H1 (cell line): ENCODE data around the gene TPST2.

Experiments used
- EZH2 ChIP-seq: fragments of 200-600 bp; sonication (generic); IDR thresholded peaks from 2 replicates; pipeline ENCODE4 v1.7.1; 2012; ENCODE audit warnings: low read depth, mild to moderate bottlenecking, moderate library complexity, low read length, inconsistent platforms; ENCODE audit not compliant: severe bottlenecking
- TF ChIP-seq, protein P1 (sequence below): IDR thresholded peaks from 2 replicates; pipeline ENCODE4 v1.6.1; 2011; ENCODE audit warnings: low read depth, mild to moderate bottlenecking, low read length; ENCODE audit not compliant: insufficient read depth
- TF ChIP-seq, protein P2 (sequence below), 3 experiments: IDR thresholded peaks; 1 replicate in 2 of 3; 2 replicates in 1 of 3; pipeline versions ENCODE4 v1.5.1 to v1.6.1; 2011; ENCODE audit warnings: low read length in 3 of 3, mild to moderate bottlenecking in 3 of 3, inconsistent platforms in 2 of 3, low read depth in 1 of 3, moderate library complexity in 1 of 3; ENCODE audit not compliant: insufficient read depth in 1 of 3; ENCODE audit errors: control extremely low read depth in 1 of 3

DNA sequence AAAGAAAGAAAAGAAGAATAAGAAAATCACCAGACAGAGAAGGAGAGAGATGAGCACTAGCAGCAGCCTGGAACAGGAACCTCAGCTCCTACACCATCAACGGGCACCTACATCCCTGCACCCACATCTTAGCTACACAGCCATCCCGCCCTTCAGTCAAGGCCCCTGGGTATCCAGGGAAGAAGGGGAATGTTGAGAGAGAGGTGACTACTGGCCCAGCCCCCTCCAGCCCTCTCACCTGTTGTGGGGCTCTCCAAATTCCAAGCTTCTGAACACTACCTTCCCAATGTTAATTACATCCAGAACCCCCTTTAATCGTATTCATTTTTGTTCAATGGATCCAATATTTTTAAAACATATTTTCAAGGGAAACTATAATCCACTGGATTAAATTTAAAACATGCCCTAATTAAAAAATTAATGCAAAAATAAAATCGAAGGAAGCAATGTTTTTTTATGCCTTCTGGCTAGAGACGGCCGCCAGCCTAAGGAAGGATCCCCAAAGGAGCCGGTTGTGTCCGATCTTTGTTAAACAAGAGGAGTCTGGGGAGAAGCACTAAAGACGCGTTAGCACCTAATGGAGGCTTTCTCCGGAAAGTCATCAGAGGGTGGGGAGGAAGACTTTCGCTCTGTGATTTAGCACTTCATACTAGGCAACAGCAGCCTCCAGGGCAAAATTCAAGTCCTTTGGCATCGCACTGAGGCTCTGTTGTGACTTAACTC, 9.5 kb downstream of the TPST2 start:
- TF ChIP-seq, protein P1, sequence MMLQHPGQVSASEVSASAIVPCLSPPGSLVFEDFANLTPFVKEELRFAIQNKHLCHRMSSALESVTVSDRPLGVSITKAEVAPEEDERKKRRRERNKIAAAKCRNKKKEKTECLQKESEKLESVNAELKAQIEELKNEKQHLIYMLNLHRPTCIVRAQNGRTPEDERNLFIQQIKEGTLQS: no peak
- TF ChIP-seq, protein P2, sequence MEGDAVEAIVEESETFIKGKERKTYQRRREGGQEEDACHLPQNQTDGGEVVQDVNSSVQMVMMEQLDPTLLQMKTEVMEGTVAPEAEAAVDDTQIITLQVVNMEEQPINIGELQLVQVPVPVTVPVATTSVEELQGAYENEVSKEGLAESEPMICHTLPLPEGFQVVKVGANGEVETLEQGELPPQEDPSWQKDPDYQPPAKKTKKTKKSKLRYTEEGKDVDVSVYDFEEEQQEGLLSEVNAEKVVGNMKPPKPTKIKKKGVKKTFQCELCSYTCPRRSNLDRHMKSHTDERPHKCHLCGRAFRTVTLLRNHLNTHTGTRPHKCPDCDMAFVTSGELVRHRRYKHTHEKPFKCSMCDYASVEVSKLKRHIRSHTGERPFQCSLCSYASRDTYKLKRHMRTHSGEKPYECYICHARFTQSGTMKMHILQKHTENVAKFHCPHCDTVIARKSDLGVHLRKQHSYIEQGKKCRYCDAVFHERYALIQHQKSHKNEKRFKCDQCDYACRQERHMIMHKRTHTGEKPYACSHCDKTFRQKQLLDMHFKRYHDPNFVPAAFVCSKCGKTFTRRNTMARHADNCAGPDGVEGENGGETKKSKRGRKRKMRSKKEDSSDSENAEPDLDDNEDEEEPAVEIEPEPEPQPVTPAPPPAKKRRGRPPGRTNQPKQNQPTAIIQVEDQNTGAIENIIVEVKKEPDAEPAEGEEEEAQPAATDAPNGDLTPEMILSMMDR (IDR thresholded peaks at IDR 0.05; ENCODE audit: control extremely low read depth in 1 of 3, insufficient read depth in 1 of 3, low read depth in 1 of 3, low read length in 3 of 3): no peak
- TF ChIP-seq EZH2: no peak
